ENCODE results near the gene ASIC2.

ASIC2 gene

GRCh38 chr17:33205552-33205951 lies 87.5 kb downstream of the ASIC2 start:
- Histone ChIP-seq H3F3A (ENCODE audit: control insufficient read depth, insufficient read depth) (no peaks in the 10 kb centered on the region), H3K27me3 (ENCODE audit: control insufficient read depth, low read length) (no peaks in the 10 kb centered on the region), H4K20me1 (ENCODE audit: control insufficient read depth, insufficient read depth, low read depth, low read length) (no peaks in the 10 kb centered on the region), H3K79me2 (ENCODE audit: control insufficient read depth, low read length) (no peaks in the 10 kb centered on the region), H3K9me3 (ENCODE audit: control insufficient read depth, insufficient read depth, low read length) (no peaks in the 10 kb centered on the region), H3K4me2 (ENCODE audit: low read length) (no peak overlapping the region), H3K36me3 (ENCODE audit: control insufficient read depth, low read length) (no peaks in the 10 kb centered on the region), H3K4me3 (ENCODE audit: low read length) (no peak overlapping the region), H3K4me1 (ENCODE audit: control insufficient read depth, low read length) (no peaks in the 10 kb centered on the region), H3K27ac (ENCODE audit: low read depth, low read length) (no peak overlapping the region), H3K9me2 (replicated peaks; ENCODE audit: control insufficient read depth, low read length) (no peaks in the 10 kb centered on the region)
- no peak for TF ChIP-seq CTCF (IDR thresholded peaks at IDR 0.05; ENCODE audit: low read depth, low read length, poor library complexity, severe bottlenecking)
- no peak for TF ChIP-seq EZH2phosphoT487 (IDR thresholded peaks at IDR 0.05; ENCODE audit: borderline replicate concordance, low read length)

GRCh38 chr17:33204701-33205100 lies 88.4 kb downstream of the ASIC2 start:
- Histone ChIP-seq H3K9me3 (ENCODE audit: control insufficient read depth, insufficient read depth, low read length) (no peaks in the 10 kb centered on the region), H3K79me2 (ENCODE audit: control insufficient read depth, low read length) (no peaks in the 10 kb centered on the region), H3K4me3 (ENCODE audit: low read length) (no peak overlapping the region), H3K9me2 (replicated peaks; ENCODE audit: control insufficient read depth, low read length) (no peaks in the 10 kb centered on the region), H3K27me3 (ENCODE audit: control insufficient read depth, low read length) (no peaks in the 10 kb centered on the region), H3K4me1 (ENCODE audit: control insufficient read depth, low read length) (no peaks in the 10 kb centered on the region), H4K20me1 (ENCODE audit: control insufficient read depth, insufficient read depth, low read depth, low read length) (no peaks in the 10 kb centered on the region), H3F3A (ENCODE audit: control insufficient read depth, insufficient read depth) (no peaks in the 10 kb centered on the region), H3K27ac (ENCODE audit: low read depth, low read length) (no peak overlapping the region), H3K4me2 (ENCODE audit: low read length) (no peak overlapping the region), H3K36me3 (ENCODE audit: control insufficient read depth, low read length) (no peaks in the 10 kb centered on the region)
- TF ChIP-seq CTCF (IDR thresholded peaks at IDR 0.05; ENCODE audit: low read depth, low read length, poor library complexity, severe bottlenecking): no peak
- TF ChIP-seq EZH2phosphoT487 (IDR thresholded peaks at IDR 0.05; ENCODE audit: borderline replicate concordance, low read length): no peak

GRCh38 chr17:33204156-33204555 lies 88.9 kb downstream of the ASIC2 start:
- Histone ChIP-seq H3F3A (ENCODE audit: control insufficient read depth, insufficient read depth) (no peaks in the 10 kb centered on the region), H3K36me3 (ENCODE audit: control insufficient read depth, low read length) (no peaks in the 10 kb centered on the region), H4K20me1 (ENCODE audit: control insufficient read depth, insufficient read depth, low read depth, low read length) (no peaks in the 10 kb centered on the region), H3K4me3 (ENCODE audit: low read length) (no peak overlapping the region), H3K4me2 (ENCODE audit: low read length) (no peak overlapping the region), H3K79me2 (ENCODE audit: control insufficient read depth, low read length) (no peaks in the 10 kb centered on the region), H3K27me3 (ENCODE audit: control insufficient read depth, low read length) (no peaks in the 10 kb centered on the region), H3K27ac (ENCODE audit: low read depth, low read length) (no peak overlapping the region), H3K9me3 (ENCODE audit: control insufficient read depth, insufficient read depth, low read length) (no peaks in the 10 kb centered on the region), H3K9me2 (replicated peaks; ENCODE audit: control insufficient read depth, low read length) (no peaks in the 10 kb centered on the region), H3K4me1 (ENCODE audit: control insufficient read depth, low read length) (no peaks in the 10 kb centered on the region)
- TF ChIP-seq CTCF (IDR thresholded peaks at IDR 0.05; ENCODE audit: low read depth, low read length, poor library complexity, severe bottlenecking): no peak
- TF ChIP-seq EZH2phosphoT487 (IDR thresholded peaks at IDR 0.05; ENCODE audit: borderline replicate concordance, low read length): no peak
